Ovary (tissue), 9 donors: ENCODE measurements around the gene UBQLNL. TPM values are rescaled to one million over a fixed set of nuclear protein-coding genes. Genes with fewer than 3 reads are reported as not detected.

ENCODE experiments used
- DNase-seq, 5 donors: peaks; one replicate each; pipeline ENCODE4 v3.0.0-alpha.2; 2019 to 2020
- H3K27ac ChIP-seq, 2 donors: fragments of 200-600 bp; one replicate each; pipeline versions ENCODE4 v1.5.1 to v1.8.0; 2019 to 2022
- H3K27me3 ChIP-seq: fragments of 200-600 bp; one replicate; pipeline ENCODE4 v1.8.0; 2022
- H3K36me3 ChIP-seq: fragments of 200-600 bp; sonication (generic); one replicate; pipeline ENCODE4 v1.5.1; 2019
- H3K4me1 ChIP-seq: one replicate; pipeline ENCODE4 v1.8.1; 2013; ENCODE audit warnings: mild to moderate bottlenecking, moderate library complexity; ENCODE audit not compliant: insufficient read depth
- H3K4me3 ChIP-seq: fragments of 200-600 bp; sonication (generic); one replicate; pipeline ENCODE4 v1.5.1; 2017
- H3K9me3 ChIP-seq, 2 donors: fragments of 200-600 bp in 1 of 2; sonication (generic) in 1 of 2; one replicate each; pipeline versions ENCODE4 v1.5.1 to v1.8.1; 2013 to 2019; ENCODE audit warnings: mild to moderate bottlenecking in 1 of 2, moderate library complexity in 1 of 2
- EP300 ChIP-seq: sonication (generic); formaldehyde crosslinking; IDR thresholded peaks from one replicate; pipeline ENCODE4 v1.6.1; 2017; ENCODE audit warnings: antibody characterized with exemption
- POLR2A ChIP-seq: fragments of 450-650 bp; IDR thresholded peaks from one replicate; pipeline ENCODE4 v1.6.1; 2017; ENCODE audit warnings: antibody characterized with exemption, mild to moderate bottlenecking, moderate library complexity
- WGBS, 3 donors: extraction: QIAGEN DNeasy Blood & Tissue Kit in 1 of 3; methylation state at CpG; one replicate each; pipeline versions ENCODE4 v1.1.5 to v1.1.7; 2013 to 2017; 5-methylcytosine and 5-hydroxymethylcytosine counted together
- intact Hi-C, 4 donors: fragments of 100-400 bp; cut with DNase I; formaldehyde crosslinking; loops; one replicate each; pipeline versions ENCODE4 v1.11.0 to v1.15.1; 2022 to 2023
- polyA plus RNA-seq, 2 donors: library from polyadenylated mRNA; stranded (reverse); fragments of 200-250 nt in 1 of 2; fragments of 350-450 nt in 1 of 2; fragmentation: Illumina TruSeq in 1 of 2; extraction: RNeasy Lipid Tissue Mini Kit (QIAGEN cat#74804) in 1 of 2; gene quantifications; one replicate each; pipeline ENCODE4 v1.2.3, GENCODE V29; 2013 to 2014
- total RNA-seq, 7 donors: library from RNA; depleted of rRNA in 2 of 7; stranded (reverse); fragments of >200 nt in 2 of 7; fragmentation: NEBNext Ultra II Directional in 3 of 7; extraction: Animal tissue kit (Norgen Biotek cat#: 25700) in 3 of 7; gene quantifications; one replicate each; pipeline versions ENCODE4 v1.1.0 to v1.2.4, GENCODE V29; 2016 to 2023
- TF ChIP-seq, protein P1 (sequence below), 3 donors: fragments of 450-650 bp in 2 of 3; fragments of 200-600 bp in 1 of 3; IDR thresholded peaks; one replicate each; pipeline versions ENCODE4 v1.5.1 to v1.8.0; 2016 to 2022; ENCODE audit warnings: antibody characterized with exemption in 3 of 3, mild to moderate bottlenecking in 1 of 3
- donor health status: DM: no; HTN: no; CAD: no; lungs with moderate emphysema.
- donor health status: DM: no; HTN: no; CAD: no.
- donor health status: Bipolar disorder and iron deficiency.
- donor health status: DM: yes; HTN: yes; CAD: no.
- donor health status: DM: no; HTN: no; CAD: no.
- donor health status: DM: yes; HTN: yes; CAD: no.

The UBQLNL gene
- total and polyA plus RNA-seq, 9 donors, result 0.50 to 3.0 (median 1.3) TPM

DNA sequence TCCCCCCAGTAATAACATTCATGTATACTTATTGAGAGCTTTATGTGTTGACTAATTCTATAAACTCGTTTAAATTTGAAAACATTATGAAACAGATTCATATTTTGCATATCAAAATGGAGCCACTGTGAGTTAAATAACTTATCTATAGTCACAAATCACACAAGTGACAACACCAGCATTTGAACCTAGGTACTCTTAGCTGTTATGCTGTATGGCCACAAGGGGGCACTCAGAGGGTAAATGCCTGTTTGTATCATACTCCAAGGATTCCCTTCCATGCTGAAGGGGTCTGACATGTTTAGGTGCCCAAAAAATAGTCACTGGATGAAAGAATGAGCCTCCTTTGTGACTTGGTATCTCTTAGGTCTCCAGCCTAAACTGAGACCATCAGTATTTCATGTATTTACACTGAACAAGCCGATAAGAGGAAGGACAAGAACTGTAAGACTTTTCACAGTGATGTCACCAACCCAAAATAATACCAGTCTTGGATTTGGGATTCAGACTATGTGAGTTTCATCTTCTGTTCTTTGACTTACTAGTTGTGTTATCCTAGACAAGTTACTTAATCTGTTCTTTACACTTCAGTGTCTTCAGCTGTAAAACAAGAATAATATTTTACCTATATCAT is 40.2 kb downstream of the UBQLNL start:
- no peak overlapping the region for H3K4me3 ChIP-seq
- H3K27me3 ChIP-seq, result no peaks in the 10 kb centered on the region
- peak in 2 of 5 donors; percentile 14 to 30 for DNase-seq
- intact Hi-C loops, result no loop called here
- H3K9me3 ChIP-seq, result no peaks in the 10 kb centered on the region
- H3K36me3 ChIP-seq, result no peaks in the 10 kb centered on the region
- 41 to 45% (median 41%) methylated on average over 2 of the region's 2 CpGs for WGBS, 3 donors
- TF ChIP-seq POLR2A, result no peak
- TF ChIP-seq, protein P1, sequence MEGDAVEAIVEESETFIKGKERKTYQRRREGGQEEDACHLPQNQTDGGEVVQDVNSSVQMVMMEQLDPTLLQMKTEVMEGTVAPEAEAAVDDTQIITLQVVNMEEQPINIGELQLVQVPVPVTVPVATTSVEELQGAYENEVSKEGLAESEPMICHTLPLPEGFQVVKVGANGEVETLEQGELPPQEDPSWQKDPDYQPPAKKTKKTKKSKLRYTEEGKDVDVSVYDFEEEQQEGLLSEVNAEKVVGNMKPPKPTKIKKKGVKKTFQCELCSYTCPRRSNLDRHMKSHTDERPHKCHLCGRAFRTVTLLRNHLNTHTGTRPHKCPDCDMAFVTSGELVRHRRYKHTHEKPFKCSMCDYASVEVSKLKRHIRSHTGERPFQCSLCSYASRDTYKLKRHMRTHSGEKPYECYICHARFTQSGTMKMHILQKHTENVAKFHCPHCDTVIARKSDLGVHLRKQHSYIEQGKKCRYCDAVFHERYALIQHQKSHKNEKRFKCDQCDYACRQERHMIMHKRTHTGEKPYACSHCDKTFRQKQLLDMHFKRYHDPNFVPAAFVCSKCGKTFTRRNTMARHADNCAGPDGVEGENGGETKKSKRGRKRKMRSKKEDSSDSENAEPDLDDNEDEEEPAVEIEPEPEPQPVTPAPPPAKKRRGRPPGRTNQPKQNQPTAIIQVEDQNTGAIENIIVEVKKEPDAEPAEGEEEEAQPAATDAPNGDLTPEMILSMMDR (IDR thresholded peaks at IDR 0.05), result peak in 2 of 3 donors; percentile 20 to 28
- no peaks in the 10 kb centered on the region for H3K4me1 ChIP-seq
- no peak overlapping the region for H3K27ac ChIP-seq

- Histone ChIP-seq H3K27me3 (no peaks in the 10 kb centered on the region), H3K4me1 (no peaks in the 10 kb centered on the region), H3K36me3 (no peaks in the 10 kb centered on the region), H3K9me3 (no peaks in the 10 kb centered on the region), H3K4me3 (no peak overlapping the region), H3K27ac (no peak overlapping the region)
- intact Hi-C loops, result no loop called here
- TF ChIP-seq, protein P1 (IDR thresholded peaks at IDR 0.05), result no peak
- no peak for TF ChIP-seq POLR2A
- no peak for TF ChIP-seq EP300
- DNase-seq, result no peak
These were observed 42.6 kb downstream of the UBQLNL start for GRCh38 chr11:5473921-5474320.

- DNase-seq, result no peak
- Histone ChIP-seq H3K4me1 (no peaks in the 10 kb centered on the region), H3K4me3 (no peak overlapping the region), H3K9me3 (no peaks in the 10 kb centered on the region), H3K27ac (no peak overlapping the region), H3K36me3 (no peaks in the 10 kb centered on the region), H3K27me3 (no peaks in the 10 kb centered on the region)
- intact Hi-C loops, result loop anchor here in 1 of 4 donors (10.0 kb wide), 1 partner anchor 337 kb away; the partner anchor contains the start of gene OR52N2
- WGBS, 3 donors, result 42 to 68% (median 44%) methylated on average over 2 of the region's 2 CpGs
- TF ChIP-seq, protein P1 (IDR thresholded peaks at IDR 0.05), result no peak
- TF ChIP-seq POLR2A, result no peak
- TF ChIP-seq EP300, result no peak
These were observed 49.0 kb downstream of the UBQLNL start for GRCh38 chr11:5467527-5467926.

Other genes starting within 250 kb of the UBQLNL start
- gene HBE1, start 246.8 kb downstream of the UBQLNL start, total RNA-seq, result 1 to 10 TPM in 1 of 7 donors, under 1 TPM in 2, not detected in 4; 0.61 to 2.2 (median 0.63) TPM
- under 1 TPM in 1 of 2 donors, not detected in 1; 0.38 TPM for gene HBE1, start 246.8 kb downstream of the UBQLNL start, polyA plus RNA-seq
- gene OR51B4, start 214.8 kb downstream of the UBQLNL start, total RNA-seq, result under 1 TPM in 4 of 7 donors, not detected in 3; 0.25 to 0.63 (median 0.46) TPM
- not detected for gene OR51B4, start 214.8 kb downstream of the UBQLNL start, polyA plus RNA-seq
- gene OR51B2, start 192.4 kb downstream of the UBQLNL start, total RNA-seq, result 1 to 10 TPM in 1 of 7 donors, under 1 TPM in 4, not detected in 2; 0.27 to 1.7 (median 0.38) TPM
- gene OR51B2, start 192.4 kb downstream of the UBQLNL start, polyA plus RNA-seq, result not detected
- gene OR51B5, start 173.2 kb downstream of the UBQLNL start, total RNA-seq, result 1 to 10 TPM in 4 of 7 donors, under 1 TPM in 3; 0.56 to 2.1 (median 1.1) TPM
- gene OR51B5, start 173.2 kb downstream of the UBQLNL start, polyA plus RNA-seq, result under 1 TPM; 0.30 to 0.47 TPM
- not detected for gene OR51B6, start 165.2 kb downstream of the UBQLNL start, total RNA-seq
- not detected for gene OR51B6, start 165.2 kb downstream of the UBQLNL start, polyA plus RNA-seq
- gene OR51M1, start 132.9 kb downstream of the UBQLNL start, total RNA-seq, result under 1 TPM in 1 of 7 donors, not detected in 6; 0.12 TPM
- under 1 TPM in 1 of 2 donors, not detected in 1; 0.08 TPM for gene OR51M1, start 132.9 kb downstream of the UBQLNL start, polyA plus RNA-seq
- not detected for gene OR51Q1, start 94.6 kb downstream of the UBQLNL start, total RNA-seq
- gene OR51Q1, start 94.6 kb downstream of the UBQLNL start, polyA plus RNA-seq, result not detected
- 1 to 10 TPM in 1 of 7 donors, under 1 TPM in 5, not detected in 1; 0.25 to 1.4 (median 0.66) TPM for gene OR51I1, start 75.2 kb downstream of the UBQLNL start, total RNA-seq
- not detected for gene OR51I1, start 75.2 kb downstream of the UBQLNL start, polyA plus RNA-seq
- not detected for gene OR51I2, start 67.4 kb downstream of the UBQLNL start, total RNA-seq
- gene OR51I2, start 67.4 kb downstream of the UBQLNL start, polyA plus RNA-seq, result not detected
- gene OR52D1, start 28.0 kb downstream of the UBQLNL start, total RNA-seq, result not detected
- not detected for gene OR52D1, start 28.0 kb downstream of the UBQLNL start, polyA plus RNA-seq
- gene UBQLN3, start 6.7 kb downstream of the UBQLNL start, total RNA-seq, result 10 to 100 TPM in 1 of 7 donors, 1 to 10 TPM in 3, under 1 TPM in 3; 0.30 to 10.6 (median 1.0) TPM
- gene UBQLN3, start 6.7 kb downstream of the UBQLNL start, polyA plus RNA-seq, result not detected
- gene OR52H1, start 31.8 kb upstream of the UBQLNL start, total RNA-seq, result 1 to 10 TPM in 3 of 7 donors, under 1 TPM in 4; 0.26 to 3.6 (median 0.89) TPM
- under 1 TPM in 1 of 2 donors, not detected in 1; 0.07 TPM for gene OR52H1, start 31.8 kb upstream of the UBQLNL start, polyA plus RNA-seq
- gene OR52B6, start 64.2 kb upstream of the UBQLNL start, total RNA-seq, result not detected
- gene OR52B6, start 64.2 kb upstream of the UBQLNL start, polyA plus RNA-seq, result not detected
- gene TRIM6, start 79.9 kb upstream of the UBQLNL start, total RNA-seq, result 1 to 10 TPM; 2.3 to 6.3 (median 4.2) TPM
- 1 to 10 TPM; 2.6 to 6.1 TPM for gene TRIM6, start 79.9 kb upstream of the UBQLNL start, polyA plus RNA-seq
- 1 to 10 TPM; 4.7 to 8.8 (median 6.1) TPM for gene TRIM34, start 108.3 kb upstream of the UBQLNL start, total RNA-seq
- gene TRIM34, start 108.3 kb upstream of the UBQLNL start, polyA plus RNA-seq, result 10 to 100 TPM in 1 of 2 donors, 1 to 10 TPM in 1; 7.2 to 16.6 TPM
- gene TRIM5, start 168.4 kb upstream of the UBQLNL start, total RNA-seq, result 10 to 100 TPM; 16.8 to 35.8 (median 24.9) TPM
- 10 to 100 TPM; 11.8 to 23.8 TPM for gene TRIM5, start 168.4 kb upstream of the UBQLNL start, polyA plus RNA-seq
- gene TRIM22, start 173.1 kb upstream of the UBQLNL start, total RNA-seq, result 10 to 100 TPM; 31.0 to 77.4 (median 68.5) TPM
- gene TRIM22, start 173.1 kb upstream of the UBQLNL start, polyA plus RNA-seq, result 10 to 100 TPM; 40.7 to 84.4 TPM
- gene OR56B1, start 219.7 kb upstream of the UBQLNL start, total RNA-seq, result under 1 TPM in 6 of 7 donors, not detected in 1; 0.17 to 0.43 (median 0.24) TPM
- gene OR56B1, start 219.7 kb upstream of the UBQLNL start, polyA plus RNA-seq, result not detected
- under 1 TPM in 4 of 7 donors, not detected in 3; 0.28 to 0.84 (median 0.64) TPM for gene OR52N4, start 237.5 kb upstream of the UBQLNL start, total RNA-seq
- gene OR52N4, start 237.5 kb upstream of the UBQLNL start, polyA plus RNA-seq, result under 1 TPM; 0.39 to 0.50 TPM